ENCODE measurements around the gene PDP2. TPM values are rescaled to one million over a fixed set of nuclear protein-coding genes. Genes with fewer than 3 reads are reported as not detected.
"Not testable (repeated sequence)": the region's sequence is repeated elsewhere in the genome, so short reads cannot be mapped to it uniquely, and the experiment has no call there.

PDP2 gene
- total RNA-seq, 1 experiment from 2014 or later = 11.7 TPM

- Histone ChIP-seq H3K4me3 (ENCODE audit: low read length) (no peak overlapping the region), H4K20me1 (ENCODE audit: insufficient read depth, low read depth, low read length) (no peaks in the 10 kb centered on the region), H2AFZ (ENCODE audit: low read length) (no peak overlapping the region), H3K27me3 (ENCODE audit: low read length) (no peaks in the 10 kb centered on the region), H3K9me3 (ENCODE audit: low read length) (no peaks in the 10 kb centered on the region), H3K36me3 (ENCODE audit: insufficient read depth, low read length) (no peaks in the 10 kb centered on the region), H3K4me1 (ENCODE audit: low read length) (peaks cover 3% of the 10 kb centered on the region; the same call in 1 of the 2 replicates), H3K79me2 (ENCODE audit: low read length) (no peaks in the 10 kb centered on the region), H3K9ac (ENCODE audit: low read length) (no peak overlapping the region), H3K4me2 (ENCODE audit: low read depth, low read length, poor library complexity, severe bottlenecking) (no peak overlapping the region), H3K9me2 (replicated peaks; ENCODE audit: insufficient read depth, low read length) (no peaks in the 10 kb centered on the region), H3K27ac (ENCODE audit: low read length) (no peak overlapping the region)
- no peak for DNase-seq
These were observed 22.9 kb upstream of the PDP2 start for GRCh38 chr16:66857437-66857836.

GRCh38 chr16:66858740-66859396, 21.4 kb upstream of the PDP2 start:
- H2AFZ ChIP-seq (ENCODE audit: low read length) = no peak overlapping the region

GRCh38 chr16:66859397-66860068, 20.8 kb upstream of the PDP2 start:
- no peaks in the 10 kb centered on the region for H4K20me1 ChIP-seq (ENCODE audit: insufficient read depth, low read depth, low read length)
- no peak overlapping the region for H3K4me2 ChIP-seq (ENCODE audit: low read depth, low read length, poor library complexity, severe bottlenecking)

More at GRCh38 chr16:66858740-66859396, 21.4 kb upstream of the PDP2 start:
- Histone ChIP-seq H3K9ac (ENCODE audit: low read length) (no peak overlapping the region), H3K4me1 (ENCODE audit: low read length) (peaks cover 3% of the 10 kb centered on the region; the same call in 1 of the 2 replicates), H3K27ac (ENCODE audit: low read length) (no peak overlapping the region), H3K27me3 (ENCODE audit: low read length) (no peaks in the 10 kb centered on the region), H4K20me1 (ENCODE audit: insufficient read depth, low read depth, low read length) (no peaks in the 10 kb centered on the region), H3K79me2 (ENCODE audit: low read length) (no peaks in the 10 kb centered on the region), H3K9me3 (ENCODE audit: low read length) (no peaks in the 10 kb centered on the region), H3K36me3 (ENCODE audit: insufficient read depth, low read length) (no peaks in the 10 kb centered on the region), H3K9me2 (replicated peaks; ENCODE audit: insufficient read depth, low read length) (no peaks in the 10 kb centered on the region), H3K4me3 (ENCODE audit: low read length) (no peak overlapping the region), H3K4me2 (ENCODE audit: low read depth, low read length, poor library complexity, severe bottlenecking) (no peak overlapping the region)
- no peak for DNase-seq

GRCh38 chr16:66862023-66862520, 18.2 kb upstream of the PDP2 start:
- no peaks in the 10 kb centered on the region for H3K9me3 ChIP-seq (ENCODE audit: low read length)

More at GRCh38 chr16:66859397-66860068, 20.8 kb upstream of the PDP2 start:
- no peaks in the 10 kb centered on the region for H3K9me3 ChIP-seq (ENCODE audit: low read length)
- H3K27ac ChIP-seq (ENCODE audit: low read length) = no peak overlapping the region
- H2AFZ ChIP-seq (ENCODE audit: low read length) = no peak overlapping the region
- DNase-seq = no peak
- H3K79me2 ChIP-seq (ENCODE audit: low read length) = no peaks in the 10 kb centered on the region
- peaks cover 3% of the 10 kb centered on the region; the same call in 1 of the 2 replicates for H3K4me1 ChIP-seq (ENCODE audit: low read length)
- H3K4me3 ChIP-seq (ENCODE audit: low read length) = no peak overlapping the region
- no peaks in the 10 kb centered on the region for H3K27me3 ChIP-seq (ENCODE audit: low read length)
- H3K9ac ChIP-seq (ENCODE audit: low read length) = no peak overlapping the region
- H3K9me2 ChIP-seq (replicated peaks; ENCODE audit: insufficient read depth, low read length) = no peaks in the 10 kb centered on the region
- no peaks in the 10 kb centered on the region for H3K36me3 ChIP-seq (ENCODE audit: insufficient read depth, low read length)

GRCh38 chr16:66863707-66864106, 16.6 kb upstream of the PDP2 start:
- Histone ChIP-seq H3K9ac (ENCODE audit: low read length) (no peak overlapping the region), H3K4me2 (ENCODE audit: low read depth, low read length, poor library complexity, severe bottlenecking) (no peak overlapping the region), H3K36me3 (ENCODE audit: insufficient read depth, low read length) (no peaks in the 10 kb centered on the region), H3K79me2 (ENCODE audit: low read length) (no peaks in the 10 kb centered on the region), H3K27ac (ENCODE audit: low read length) (no peak overlapping the region), H3K9me3 (ENCODE audit: low read length) (no peaks in the 10 kb centered on the region), H2AFZ (ENCODE audit: low read length) (no peak overlapping the region), H3K27me3 (ENCODE audit: low read length) (no peaks in the 10 kb centered on the region), H3K9me2 (replicated peaks; ENCODE audit: insufficient read depth, low read length) (no peaks in the 10 kb centered on the region), H4K20me1 (ENCODE audit: insufficient read depth, low read depth, low read length) (no peaks in the 10 kb centered on the region), H3K4me3 (ENCODE audit: low read length) (no peak overlapping the region), H3K4me1 (ENCODE audit: low read length) (no peaks in the 10 kb centered on the region)
- DNase-seq = no peak

More at GRCh38 chr16:66862023-66862520, 18.2 kb upstream of the PDP2 start:
- H3K4me1 ChIP-seq (ENCODE audit: low read length) = peaks cover 3% of the 10 kb centered on the region; the same call in 1 of the 2 replicates
- no peaks in the 10 kb centered on the region for H4K20me1 ChIP-seq (ENCODE audit: insufficient read depth, low read depth, low read length)
- H3K9ac ChIP-seq (ENCODE audit: low read length) = no peak overlapping the region
- H3K36me3 ChIP-seq (ENCODE audit: insufficient read depth, low read length) = no peaks in the 10 kb centered on the region
- DNase-seq = no peak
- no peak overlapping the region for H3K4me2 ChIP-seq (ENCODE audit: low read depth, low read length, poor library complexity, severe bottlenecking)
- no peak overlapping the region for H3K27ac ChIP-seq (ENCODE audit: low read length)
- H3K79me2 ChIP-seq (ENCODE audit: low read length) = no peaks in the 10 kb centered on the region
- no peak overlapping the region for H2AFZ ChIP-seq (ENCODE audit: low read length)
- no peaks in the 10 kb centered on the region for H3K27me3 ChIP-seq (ENCODE audit: low read length)
- no peak overlapping the region for H3K4me3 ChIP-seq (ENCODE audit: low read length)
- H3K9me2 ChIP-seq (replicated peaks; ENCODE audit: insufficient read depth, low read length) = no peaks in the 10 kb centered on the region

- no peaks in the 10 kb centered on the region for H3K79me2 ChIP-seq (ENCODE audit: low read length)
- no peaks in the 10 kb centered on the region for H3K9me2 ChIP-seq (replicated peaks; ENCODE audit: insufficient read depth, low read length)
- no peaks in the 10 kb centered on the region for H3K36me3 ChIP-seq (ENCODE audit: insufficient read depth, low read length)
- peaks cover 9% of the 10 kb centered on the region for H3K4me1 ChIP-seq (ENCODE audit: low read length)
- no peaks in the 10 kb centered on the region for H3K9me3 ChIP-seq (ENCODE audit: low read length)
- H2AFZ ChIP-seq (ENCODE audit: low read length) = no peak overlapping the region
- no peak overlapping the region for H3K27ac ChIP-seq (ENCODE audit: low read length)
- H3K4me2 ChIP-seq (ENCODE audit: low read depth, low read length, poor library complexity, severe bottlenecking) = no peak overlapping the region
- no peaks in the 10 kb centered on the region for H4K20me1 ChIP-seq (ENCODE audit: insufficient read depth, low read depth, low read length)
- H3K9ac ChIP-seq (ENCODE audit: low read length) = no peak overlapping the region
- H3K27me3 ChIP-seq (ENCODE audit: low read length) = no peaks in the 10 kb centered on the region
- H3K4me3 ChIP-seq (ENCODE audit: low read length) = no peak overlapping the region
- no peak for DNase-seq
These were observed 10.9 kb upstream of the PDP2 start for GRCh38 chr16:66869424-66869823.

GRCh38 chr16:66871363-66871762, 9.0 kb upstream of the PDP2 start:
- not testable (repeated sequence) for H3K27me3 ChIP-seq (ENCODE audit: low read length); H3K27ac ChIP-seq (ENCODE audit: low read length)

GRCh38 chr16:66871840-66872239, 8.5 kb upstream of the PDP2 start:
- Histone ChIP-seq H3K9me3 (ENCODE audit: low read length) (no peaks in the 10 kb centered on the region), H2AFZ (ENCODE audit: low read length) (no peak overlapping the region)

More at GRCh38 chr16:66871363-66871762, 9.0 kb upstream of the PDP2 start:
- H3K4me1 ChIP-seq (ENCODE audit: low read length) = peaks cover 12% of the 10 kb centered on the region
- not testable (repeated sequence) for H3K79me2 ChIP-seq (ENCODE audit: low read length); H3K4me3 ChIP-seq (ENCODE audit: low read length); H3K4me2 ChIP-seq (ENCODE audit: low read depth, low read length, poor library complexity, severe bottlenecking); H3K9ac ChIP-seq (ENCODE audit: low read length); H4K20me1 ChIP-seq (ENCODE audit: insufficient read depth, low read depth, low read length); H3K9me2 ChIP-seq (replicated peaks; ENCODE audit: insufficient read depth, low read length); H3K36me3 ChIP-seq (ENCODE audit: insufficient read depth, low read length); H3K9me3 ChIP-seq (ENCODE audit: low read length); DNase-seq; H2AFZ ChIP-seq (ENCODE audit: low read length)

More at GRCh38 chr16:66871840-66872239, 8.5 kb upstream of the PDP2 start:
- no peaks in the 10 kb centered on the region for H3K9me2 ChIP-seq (replicated peaks; ENCODE audit: insufficient read depth, low read length)
- DNase-seq = no peak
- H3K27ac ChIP-seq (ENCODE audit: low read length) = no peak overlapping the region
- H3K79me2 ChIP-seq (ENCODE audit: low read length) = no peaks in the 10 kb centered on the region
- H4K20me1 ChIP-seq (ENCODE audit: insufficient read depth, low read depth, low read length) = no peaks in the 10 kb centered on the region
- no peak overlapping the region for H3K4me2 ChIP-seq (ENCODE audit: low read depth, low read length, poor library complexity, severe bottlenecking)
- H3K4me3 ChIP-seq (ENCODE audit: low read length) = no peak overlapping the region
- H3K27me3 ChIP-seq (ENCODE audit: low read length) = no peaks in the 10 kb centered on the region
- H3K36me3 ChIP-seq (ENCODE audit: insufficient read depth, low read length) = no peaks in the 10 kb centered on the region
- peaks cover 12% of the 10 kb centered on the region for H3K4me1 ChIP-seq (ENCODE audit: low read length)
- H3K9ac ChIP-seq (ENCODE audit: low read length) = no peak overlapping the region
